ENCODE results near the gene CAMKK1.
A peak's percentile ranks its signal among the peaks of the same experiment; 100 is the strongest.

The CAMKK1 gene

GRCh38 chr17:3893003-3893719 is at the start of gene CAMKK1:
Gene CAMKK1 (minus strand): TSS chr17:3893053. CDS start chr17:3885687, 7,366 bp downstream.
- peak; percentile 66 for DNase-seq

DNA sequence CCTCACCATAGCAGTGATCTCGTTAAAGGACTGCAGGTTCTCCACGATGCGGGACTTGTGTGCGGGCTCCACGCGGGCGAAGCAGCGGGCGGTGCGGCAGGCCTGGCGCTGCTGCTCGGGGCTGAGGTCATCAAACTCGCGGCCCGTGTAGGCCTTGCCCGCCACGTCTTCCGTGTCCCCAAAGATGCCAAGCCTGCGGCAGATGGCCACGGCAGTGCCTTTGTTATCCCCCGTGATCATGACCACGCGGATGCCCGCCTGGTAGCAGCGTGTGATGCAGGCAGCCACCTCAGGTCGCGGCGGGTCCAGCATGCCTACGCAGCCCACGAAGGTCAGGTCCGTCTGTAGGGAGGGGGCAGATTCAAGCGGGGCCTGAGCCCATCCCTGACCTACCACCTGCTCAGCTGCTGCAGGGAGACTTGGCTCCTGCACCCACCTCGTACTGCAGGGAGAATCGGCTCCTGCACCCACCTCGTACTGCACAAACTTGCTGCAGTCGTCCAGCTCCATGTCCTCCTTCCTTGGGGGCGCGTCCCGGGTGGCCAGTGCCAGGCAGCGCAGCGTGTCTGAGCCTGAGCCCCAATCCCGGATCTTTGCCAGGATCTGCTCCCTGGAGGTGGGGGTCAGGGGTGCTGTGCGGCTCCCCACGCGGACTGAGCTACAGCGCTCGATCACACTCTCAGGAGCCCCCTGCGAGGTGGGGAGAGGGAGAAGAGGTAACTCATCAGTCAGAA is 48.3 kb upstream of the CAMKK1 start:
- DNase-seq = no peak

- no peak for DNase-seq
Measured at GRCh38 chr17:3937359-3937758, 44.5 kb upstream of the CAMKK1 start.

GRCh38 chr17:3935825-3936355 is 43.0 kb upstream of the CAMKK1 start:
- no peak for DNase-seq

DNA sequence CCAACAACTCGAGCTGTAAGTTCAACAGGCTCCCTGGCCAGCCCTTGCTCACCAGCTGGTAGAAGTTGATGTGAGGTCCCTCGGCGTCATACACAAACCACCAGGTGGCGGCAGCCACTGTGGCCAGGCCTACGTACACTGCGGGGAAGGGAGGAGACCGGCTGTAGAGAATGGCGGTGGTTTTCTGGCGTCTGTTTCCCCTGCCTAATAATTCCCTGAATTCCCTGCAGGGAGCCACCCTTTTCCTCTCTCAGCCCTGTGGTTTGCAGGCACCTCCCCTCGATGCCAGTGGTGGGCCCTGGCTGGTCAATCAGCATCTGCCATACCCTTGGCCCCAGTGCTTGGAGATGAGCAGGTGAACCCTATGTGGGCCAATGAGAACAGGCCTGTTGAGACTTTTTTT is 42.3 kb upstream of the CAMKK1 start:
- DNase-seq = no peak

DNA sequence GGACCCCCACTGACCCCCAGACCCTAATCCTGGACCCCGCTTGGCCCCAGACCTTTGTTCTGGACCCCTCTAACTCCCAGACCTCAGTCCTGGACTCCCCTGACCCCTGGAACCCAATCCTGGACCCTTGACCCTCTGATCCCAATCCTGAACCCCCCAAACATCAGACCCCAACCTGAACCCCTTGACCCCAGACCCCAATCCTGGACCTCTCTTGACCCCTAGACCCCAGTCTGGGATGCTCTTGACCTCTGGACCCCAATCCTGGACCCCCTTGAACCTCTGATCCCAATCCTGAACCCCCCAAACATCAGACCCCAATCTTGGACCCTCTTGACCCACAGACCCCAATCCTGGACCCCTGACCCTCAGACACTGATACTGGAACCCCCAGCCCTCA is 36.9 kb upstream of the CAMKK1 start:
- DNase-seq = no peak

DNA sequence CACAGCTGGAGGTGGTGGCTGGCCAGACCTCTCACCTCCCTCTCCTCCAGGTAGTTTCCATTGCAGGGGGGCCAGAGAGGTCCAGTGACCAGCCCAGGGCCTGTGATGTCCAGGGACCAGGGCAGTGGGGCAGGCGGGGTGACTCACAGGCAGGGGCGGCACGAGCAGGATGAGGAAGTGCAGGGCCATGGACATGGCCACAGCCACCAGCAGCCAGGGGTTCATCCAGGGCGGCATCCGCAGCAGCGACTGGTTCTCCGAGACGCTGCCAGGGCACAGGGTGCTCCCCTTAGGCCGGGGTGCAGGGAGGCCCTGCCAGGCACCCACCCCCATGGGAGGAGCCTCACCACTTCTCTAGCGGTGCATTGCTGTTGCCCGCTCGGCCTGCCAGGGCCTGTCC is 36.3 kb upstream of the CAMKK1 start:
- DNase-seq = no peak

GRCh38 chr17:3928406-3928805 is 35.6 kb upstream of the CAMKK1 start:
- DNase-seq = no peak

DNA sequence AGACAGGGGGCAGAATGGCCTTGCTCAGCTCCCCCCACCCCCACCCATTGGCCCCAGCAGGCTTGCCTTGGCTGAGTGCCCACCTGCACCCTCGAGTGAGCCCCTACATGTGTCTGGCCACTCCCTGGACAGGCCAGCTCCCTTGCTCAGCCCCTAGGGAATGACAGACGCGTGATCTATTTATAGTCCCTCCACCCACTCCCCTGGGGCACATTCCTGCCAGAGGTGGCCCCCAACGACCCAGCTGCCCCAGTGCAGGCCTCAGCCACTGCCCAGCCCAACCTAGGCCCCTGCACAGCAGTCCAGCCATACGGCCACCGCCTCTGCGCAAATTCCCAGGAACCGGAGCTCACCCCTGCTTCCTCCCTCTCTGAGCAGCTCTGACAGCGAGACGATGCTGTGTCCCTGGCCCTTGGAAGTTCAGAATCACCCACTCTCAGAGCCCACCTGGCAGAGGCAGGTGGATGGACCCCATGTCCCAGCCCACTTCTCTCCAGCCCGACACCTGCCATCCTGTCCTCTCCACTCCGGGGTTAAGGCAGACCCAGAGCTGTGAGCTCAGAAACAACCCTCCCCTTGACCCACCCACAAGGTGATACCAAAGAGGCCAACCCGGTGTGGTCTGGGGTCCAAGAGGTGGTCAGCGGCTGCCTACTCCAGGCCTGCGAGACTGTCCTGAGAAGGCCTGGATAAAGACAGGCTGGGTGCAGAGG is 34.9 kb upstream of the CAMKK1 start:
- no peak for DNase-seq

DNA sequence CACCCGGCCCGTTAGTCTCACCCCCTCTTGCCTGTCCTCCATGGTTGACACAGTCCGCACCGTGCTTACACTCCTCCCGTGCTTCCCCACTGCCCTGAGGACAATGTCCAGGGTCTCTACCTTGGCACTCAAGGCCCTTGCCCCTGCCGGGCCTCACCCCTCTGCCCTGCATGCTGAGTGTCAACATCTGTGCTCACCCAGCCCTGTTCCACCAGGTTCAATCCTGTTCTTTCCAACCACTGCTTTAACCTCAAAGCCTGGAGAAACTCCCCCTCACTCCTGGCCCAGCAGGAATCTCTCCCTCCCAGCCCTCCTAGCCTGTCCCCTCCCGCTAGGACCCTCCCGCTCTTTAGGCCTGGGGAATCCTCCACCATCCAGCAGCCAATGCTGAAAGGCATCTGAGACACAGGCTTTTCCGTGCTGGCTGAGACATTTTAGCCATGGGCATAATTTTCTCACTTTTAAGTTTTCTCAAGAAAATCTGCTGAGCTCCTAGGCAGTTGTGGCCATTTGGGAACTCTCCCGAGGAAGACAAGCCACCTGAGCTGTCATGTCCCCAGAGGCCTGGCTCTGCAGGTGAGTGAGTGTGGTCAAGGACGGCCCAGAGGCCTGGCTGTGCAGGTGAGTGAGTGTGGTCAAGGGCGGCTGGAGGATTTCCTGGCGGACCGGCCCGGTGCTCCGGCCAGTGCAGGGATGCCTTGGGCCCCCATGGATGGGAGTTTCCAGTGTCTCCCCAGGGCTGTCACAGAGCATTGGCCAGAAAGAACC is 34.2 kb upstream of the CAMKK1 start:
- DNase-seq = no peak

- no peak for DNase-seq
Measured at GRCh38 chr17:3925684-3926485, 33.0 kb upstream of the CAMKK1 start.

DNA sequence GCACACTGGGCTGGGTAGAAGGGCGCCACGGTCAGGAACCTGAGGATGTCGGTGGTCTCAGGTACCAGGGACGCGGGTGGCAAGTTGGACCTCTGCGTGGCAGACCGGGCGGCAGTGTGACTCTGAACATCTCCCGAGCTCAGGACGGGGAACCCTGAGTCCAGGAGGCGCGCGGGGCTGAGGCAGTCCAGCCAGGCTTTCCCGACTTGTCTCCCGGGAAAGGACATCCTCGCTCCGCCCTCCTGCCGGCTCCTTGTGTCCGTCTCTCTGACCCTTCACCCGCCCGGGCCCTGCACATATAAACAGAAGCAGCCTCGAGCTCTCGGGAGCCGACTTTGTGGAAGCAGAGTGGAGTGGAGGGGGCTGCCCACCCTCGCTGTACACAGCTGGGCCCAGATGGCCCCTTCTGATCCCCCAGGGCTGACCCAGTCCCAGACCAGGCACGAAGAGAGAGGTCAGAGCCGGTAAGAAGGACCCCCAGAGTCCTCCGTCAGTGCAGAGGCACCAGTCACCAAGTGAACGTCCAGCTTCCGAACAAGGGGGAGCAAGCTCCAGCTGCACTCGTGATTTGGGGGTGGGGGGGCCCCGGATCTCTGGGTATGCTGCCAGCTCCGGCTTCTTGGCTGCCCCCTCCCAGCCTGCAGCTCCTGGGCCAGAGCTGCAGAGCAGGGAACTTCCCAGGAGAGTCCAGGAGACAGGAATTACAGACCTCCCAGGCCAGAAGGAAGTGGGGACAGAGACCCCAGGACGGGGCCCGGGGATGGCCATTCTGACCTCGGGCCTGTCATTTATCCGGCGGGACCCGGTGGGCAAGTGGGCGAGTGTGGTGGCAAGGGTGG is 31.9 kb upstream of the CAMKK1 start:
- no peak for DNase-seq

DNA sequence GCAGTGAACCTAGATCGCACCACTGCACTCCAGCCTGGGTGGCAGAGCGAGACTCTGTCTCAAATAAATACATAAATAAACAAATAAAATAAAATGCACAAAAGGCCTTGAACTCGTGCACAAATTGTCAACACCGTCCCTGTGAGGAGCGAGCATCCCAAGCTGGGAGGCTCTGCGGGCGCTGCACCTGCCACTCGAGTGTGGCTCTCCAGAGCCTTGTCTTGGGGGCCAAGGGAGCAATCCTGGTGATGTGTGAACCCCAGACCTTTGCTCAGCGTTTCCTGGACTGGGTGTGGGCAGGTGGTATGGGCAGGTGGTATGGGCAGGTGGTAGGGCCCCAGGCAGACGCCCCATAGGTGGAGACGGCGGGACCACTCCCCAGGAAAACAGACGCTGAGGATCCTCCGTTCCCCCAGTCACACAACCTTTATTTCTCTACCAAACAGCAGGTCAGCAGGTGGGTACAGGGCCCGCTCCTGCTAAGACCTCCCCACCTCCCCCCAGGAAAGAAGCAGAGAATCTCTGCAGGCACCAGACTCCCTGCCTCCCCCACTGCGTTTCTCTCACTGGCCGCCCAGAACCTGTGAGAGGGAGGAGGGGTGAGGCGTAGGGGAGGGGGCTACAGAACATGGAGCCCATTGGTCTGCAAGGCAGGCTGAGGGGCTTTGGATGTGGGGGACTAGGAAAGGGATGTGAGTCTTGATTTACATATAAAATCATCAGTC is 30.8 kb upstream of the CAMKK1 start:
- DNase-seq = no peak

GRCh38 chr17:3922765-3923164 is 29.9 kb upstream of the CAMKK1 start:
- DNase-seq = no peak

DNA sequence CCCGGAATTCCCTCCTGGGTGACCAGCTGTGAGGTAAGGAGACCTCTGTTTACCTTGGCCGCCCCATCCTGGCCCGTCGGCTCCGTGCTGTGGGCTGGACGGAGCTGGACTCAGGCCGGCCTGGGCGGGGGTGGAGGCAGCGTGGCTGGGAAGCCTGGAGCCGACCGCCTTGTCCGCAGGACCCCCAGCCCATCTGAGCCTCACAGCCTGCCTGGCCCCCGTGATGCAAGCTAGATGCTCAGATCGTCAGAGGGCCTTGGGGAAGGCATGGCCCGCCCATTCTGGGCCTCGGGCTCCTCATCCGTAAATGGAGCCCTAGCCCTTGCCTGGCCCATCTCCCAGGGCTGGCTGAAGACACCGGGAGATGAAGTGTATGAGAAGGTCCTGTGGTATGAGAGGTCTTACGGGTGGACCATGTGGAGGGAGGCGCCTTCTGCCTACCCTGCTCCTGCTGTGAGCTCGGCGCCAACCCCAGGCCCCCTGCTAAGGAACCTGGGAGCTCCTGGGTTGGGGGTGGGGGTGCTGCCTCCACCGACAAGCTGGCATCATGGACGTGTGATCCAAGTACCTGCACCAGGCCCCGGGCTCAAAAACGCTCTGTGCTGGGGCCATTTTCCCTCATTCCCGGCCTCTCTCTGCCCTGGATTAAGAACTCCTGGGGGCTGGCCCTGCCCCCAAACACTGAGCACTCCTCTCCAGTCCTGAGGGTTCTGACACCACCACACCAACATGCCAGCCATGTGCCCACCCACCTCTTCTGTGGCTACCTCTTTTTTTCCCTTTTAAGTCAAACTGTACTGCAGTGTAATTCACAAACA is 28.9 kb upstream of the CAMKK1 start:
- DNase-seq = no peak

- DNase-seq = no peak
Measured at GRCh38 chr17:3921006-3921405, 28.2 kb upstream of the CAMKK1 start.

GRCh38 chr17:3919123-3919624 is 26.3 kb upstream of the CAMKK1 start:
- no peak for DNase-seq

DNA sequence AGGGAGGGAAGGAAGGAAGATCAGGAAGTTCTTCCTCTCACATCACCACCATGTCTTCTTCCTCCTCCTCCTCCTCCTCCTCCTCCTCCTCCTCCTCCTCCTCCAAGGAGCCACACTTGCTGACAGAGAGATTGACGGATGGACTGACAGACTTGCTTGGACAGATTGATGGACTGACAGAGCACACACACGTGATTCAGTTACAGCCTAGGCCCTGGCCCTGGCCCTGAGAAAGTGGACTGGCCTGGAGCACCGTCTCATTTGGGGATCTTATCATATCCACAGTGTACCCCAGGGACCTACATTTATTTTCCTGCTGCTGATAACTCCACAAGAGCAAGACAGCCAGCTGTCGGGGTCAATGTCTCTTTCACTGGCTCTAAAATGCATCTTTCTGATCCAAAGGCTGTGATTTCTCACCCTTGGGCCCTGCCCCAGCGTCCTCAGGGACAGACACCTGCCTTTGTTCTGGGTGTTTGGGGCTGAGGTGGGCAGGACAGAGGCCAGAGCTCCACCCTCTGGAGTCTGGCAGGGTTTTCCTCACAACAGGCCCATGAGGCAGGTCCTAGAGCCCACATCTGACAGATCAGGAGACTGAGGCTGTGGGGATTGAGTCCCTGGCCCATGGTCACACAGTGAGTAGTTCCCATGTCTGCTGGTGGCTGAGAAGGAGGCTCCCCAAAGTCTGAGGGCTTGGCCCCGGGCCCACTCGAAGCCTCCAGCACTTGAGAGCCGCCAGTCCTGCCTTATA is 25.7 kb upstream of the CAMKK1 start:
- no peak for DNase-seq
